T47D (cell line): ENCODE results near the gene CTSO.

Source experiments
- DNase-seq, 2 experiments: peaks; one replicate each; pipeline versions ENCODE4 v3.0.0 to v3.0.0-alpha.2; 2011 to 2012; ENCODE audit warnings: low read depth in 1 of 2, low spot score in 1 of 2
- JUND ChIP-seq: IDR thresholded peaks from 2 replicates; pipeline ENCODE4 v1.6.1; 2012; ENCODE audit warnings: low read depth
- in situ Hi-C: cut with HindIII; loops from 2 replicates; pipeline ENCODE4 v1.10.0; 2016; ENCODE audit warnings: low sequenced_read_pairs, low pct_unique_long_range_greater_than_20kb

The CTSO gene, protein sequence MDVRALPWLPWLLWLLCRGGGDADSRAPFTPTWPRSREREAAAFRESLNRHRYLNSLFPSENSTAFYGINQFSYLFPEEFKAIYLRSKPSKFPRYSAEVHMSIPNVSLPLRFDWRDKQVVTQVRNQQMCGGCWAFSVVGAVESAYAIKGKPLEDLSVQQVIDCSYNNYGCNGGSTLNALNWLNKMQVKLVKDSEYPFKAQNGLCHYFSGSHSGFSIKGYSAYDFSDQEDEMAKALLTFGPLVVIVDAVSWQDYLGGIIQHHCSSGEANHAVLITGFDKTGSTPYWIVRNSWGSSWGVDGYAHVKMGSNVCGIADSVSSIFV

GRCh38 chr4:155953151-155954117 lies at the start of gene CTSO:
CTSO (minus strand) TSS chr4:155953866; CDS start chr4:155953847, 19 bp downstream.
- TF ChIP-seq JUND = no peak
- in situ Hi-C loops = no loop called here
- peak; percentile 28 to 81 for DNase-seq

- DNase-seq = no peak
- no peak for TF ChIP-seq JUND
- in situ Hi-C loops = no loop called here
These were observed 46.8 kb upstream of the CTSO start for GRCh38 chr4:156000491-156000890.

- peak in 1 of 2 experiments; percentile 4 for DNase-seq
- TF ChIP-seq JUND = no peak
- in situ Hi-C loops = no loop called here
These were observed 46.1 kb upstream of the CTSO start for GRCh38 chr4:155999725-156000124.

DNA sequence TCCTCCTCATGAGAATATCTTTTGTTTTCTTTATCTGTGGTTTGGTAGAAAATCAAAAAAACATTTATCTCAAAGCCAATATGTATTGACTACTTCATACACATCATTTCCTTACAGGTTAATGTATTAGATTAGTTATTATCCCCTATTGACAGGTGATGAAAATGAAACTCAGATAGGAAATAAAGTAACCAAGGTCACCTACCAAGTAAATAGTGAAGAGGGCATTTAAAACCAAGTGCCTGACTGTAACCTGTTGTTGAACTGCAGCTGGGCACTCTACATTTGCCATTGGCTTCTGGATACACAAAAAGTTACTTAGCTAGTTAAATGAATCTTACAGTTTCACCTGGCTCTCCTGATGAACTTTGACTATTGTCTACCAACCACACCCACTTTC lies 41.4 kb upstream of the CTSO start:
- TF ChIP-seq JUND = no peak
- no peak for DNase-seq
- in situ Hi-C loops = no loop called here

GRCh38 chr4:155984106-155984797 lies 30.6 kb upstream of the CTSO start:
- TF ChIP-seq JUND = no peak
- DNase-seq = no peak
- in situ Hi-C loops = no loop called here

GRCh38 chr4:155982736-155983385 lies 29.2 kb upstream of the CTSO start:
- TF ChIP-seq JUND = no peak

GRCh38 chr4:155978810-155979209 lies 25.1 kb upstream of the CTSO start:
- in situ Hi-C loops = no loop called here
- TF ChIP-seq JUND = no peak
- DNase-seq = no peak

More at GRCh38 chr4:155982736-155983385, 29.2 kb upstream of the CTSO start:
- in situ Hi-C loops = no loop called here
- DNase-seq = no peak

GRCh38 chr4:155975511-155975910 lies 21.8 kb upstream of the CTSO start:
- in situ Hi-C loops = no loop called here
- peak in 1 of 2 experiments; percentile 1 for DNase-seq
- no peak for TF ChIP-seq JUND

DNA sequence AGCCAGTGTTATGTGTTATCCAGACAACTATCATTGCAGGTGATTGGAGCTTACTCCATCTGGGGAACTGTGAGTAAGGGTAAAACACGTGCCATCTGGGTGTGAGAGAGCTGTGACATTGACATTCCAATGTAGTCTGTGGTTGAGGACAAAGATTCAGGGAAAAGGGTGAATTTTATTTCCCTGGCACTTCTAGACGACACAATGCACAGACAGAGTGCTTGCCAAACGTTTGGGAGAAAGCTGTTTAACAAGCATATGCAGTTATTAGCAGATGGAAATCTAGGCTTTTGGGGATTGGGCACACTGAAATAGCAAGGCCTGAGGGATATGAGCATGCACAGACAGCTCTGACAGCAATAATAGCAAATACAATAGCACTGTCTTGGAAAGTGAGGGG lies 21.3 kb upstream of the CTSO start:
- TF ChIP-seq JUND = no peak
- in situ Hi-C loops = no loop called here
- peak in 1 of 2 experiments; percentile 56 for DNase-seq

DNA sequence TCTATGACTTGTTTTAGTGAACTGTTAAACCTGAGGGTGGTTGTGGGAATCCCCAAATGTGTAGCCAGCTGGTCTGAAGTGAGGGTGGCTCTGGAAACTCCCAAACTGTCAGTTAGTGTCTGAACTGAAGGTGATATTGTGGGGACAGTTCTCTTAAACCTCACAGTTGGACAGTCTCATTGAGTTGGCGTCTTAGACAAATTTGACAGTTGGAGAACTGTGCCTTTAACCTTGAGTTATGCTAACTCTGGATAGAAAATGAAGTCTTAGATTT lies 20.7 kb upstream of the CTSO start:
- no peak for TF ChIP-seq JUND
- in situ Hi-C loops = no loop called here
- no peak for DNase-seq

DNA sequence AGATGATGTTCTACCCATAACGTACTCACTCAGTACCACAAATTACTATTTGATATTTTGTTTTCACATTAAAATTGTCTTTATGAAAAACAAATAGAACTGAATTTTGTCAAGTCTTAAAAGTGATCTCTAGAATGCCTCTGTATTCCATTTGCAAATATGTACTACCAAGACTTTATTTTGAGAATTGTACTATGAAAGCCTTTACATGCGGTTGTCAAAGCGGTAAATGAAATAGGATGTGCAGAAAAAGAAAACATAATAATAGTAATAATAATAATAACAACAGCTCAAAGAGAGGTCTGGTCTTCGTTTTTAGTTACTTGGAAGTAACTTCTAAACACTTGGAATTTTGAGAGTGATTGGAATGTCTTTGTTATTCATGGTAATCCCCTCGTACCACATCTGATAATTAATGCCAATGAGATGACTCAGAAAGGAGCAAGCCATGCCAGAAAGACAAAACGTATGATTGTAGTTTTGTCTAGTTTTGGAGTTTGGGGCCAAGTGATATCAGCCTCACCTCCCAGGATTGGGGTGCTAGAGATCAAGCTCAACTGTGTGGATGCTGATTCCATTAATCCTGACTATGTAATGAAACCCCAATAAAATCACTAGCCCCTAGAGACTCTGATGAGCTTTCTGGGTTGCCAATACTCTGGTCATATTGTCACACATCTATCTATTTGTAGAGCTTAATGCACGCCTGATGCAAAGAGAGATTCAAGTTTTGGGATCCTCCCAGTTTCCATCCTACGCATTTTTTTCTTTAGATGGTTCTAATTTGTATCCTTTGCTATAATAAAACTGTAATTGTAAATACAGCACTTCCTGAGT lies 20.2 kb upstream of the CTSO start:
- in situ Hi-C loops = no loop called here
- TF ChIP-seq JUND = no peak
- DNase-seq = no peak
